ENCODE measurements around the gene CCL25.

The CCL25 gene

GRCh38 chr19:8111376-8111775 lies 58.8 kb downstream of the CCL25 start:
- TF ChIP-seq, protein P1, sequence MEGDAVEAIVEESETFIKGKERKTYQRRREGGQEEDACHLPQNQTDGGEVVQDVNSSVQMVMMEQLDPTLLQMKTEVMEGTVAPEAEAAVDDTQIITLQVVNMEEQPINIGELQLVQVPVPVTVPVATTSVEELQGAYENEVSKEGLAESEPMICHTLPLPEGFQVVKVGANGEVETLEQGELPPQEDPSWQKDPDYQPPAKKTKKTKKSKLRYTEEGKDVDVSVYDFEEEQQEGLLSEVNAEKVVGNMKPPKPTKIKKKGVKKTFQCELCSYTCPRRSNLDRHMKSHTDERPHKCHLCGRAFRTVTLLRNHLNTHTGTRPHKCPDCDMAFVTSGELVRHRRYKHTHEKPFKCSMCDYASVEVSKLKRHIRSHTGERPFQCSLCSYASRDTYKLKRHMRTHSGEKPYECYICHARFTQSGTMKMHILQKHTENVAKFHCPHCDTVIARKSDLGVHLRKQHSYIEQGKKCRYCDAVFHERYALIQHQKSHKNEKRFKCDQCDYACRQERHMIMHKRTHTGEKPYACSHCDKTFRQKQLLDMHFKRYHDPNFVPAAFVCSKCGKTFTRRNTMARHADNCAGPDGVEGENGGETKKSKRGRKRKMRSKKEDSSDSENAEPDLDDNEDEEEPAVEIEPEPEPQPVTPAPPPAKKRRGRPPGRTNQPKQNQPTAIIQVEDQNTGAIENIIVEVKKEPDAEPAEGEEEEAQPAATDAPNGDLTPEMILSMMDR (conservative IDR thresholded peaks at IDR 0.05; ENCODE audit: low read depth, low read length) = no peak
- DNase-seq (ENCODE audit: low read depth) = no peak
- no peak overlapping the region for H3K4me3 ChIP-seq (ENCODE audit: low read length)
